Measurements from ENCODE around the gene LIN28B.

GRCh38 chr6:105021399-105021798 lies 64.5 kb downstream of the LIN28B start:
- TF ChIP-seq, protein P1, sequence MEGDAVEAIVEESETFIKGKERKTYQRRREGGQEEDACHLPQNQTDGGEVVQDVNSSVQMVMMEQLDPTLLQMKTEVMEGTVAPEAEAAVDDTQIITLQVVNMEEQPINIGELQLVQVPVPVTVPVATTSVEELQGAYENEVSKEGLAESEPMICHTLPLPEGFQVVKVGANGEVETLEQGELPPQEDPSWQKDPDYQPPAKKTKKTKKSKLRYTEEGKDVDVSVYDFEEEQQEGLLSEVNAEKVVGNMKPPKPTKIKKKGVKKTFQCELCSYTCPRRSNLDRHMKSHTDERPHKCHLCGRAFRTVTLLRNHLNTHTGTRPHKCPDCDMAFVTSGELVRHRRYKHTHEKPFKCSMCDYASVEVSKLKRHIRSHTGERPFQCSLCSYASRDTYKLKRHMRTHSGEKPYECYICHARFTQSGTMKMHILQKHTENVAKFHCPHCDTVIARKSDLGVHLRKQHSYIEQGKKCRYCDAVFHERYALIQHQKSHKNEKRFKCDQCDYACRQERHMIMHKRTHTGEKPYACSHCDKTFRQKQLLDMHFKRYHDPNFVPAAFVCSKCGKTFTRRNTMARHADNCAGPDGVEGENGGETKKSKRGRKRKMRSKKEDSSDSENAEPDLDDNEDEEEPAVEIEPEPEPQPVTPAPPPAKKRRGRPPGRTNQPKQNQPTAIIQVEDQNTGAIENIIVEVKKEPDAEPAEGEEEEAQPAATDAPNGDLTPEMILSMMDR (IDR thresholded peaks at IDR 0.05), result no peak
- no peak for TF ChIP-seq POLR2A (IDR thresholded peaks at IDR 0.05)
